GM12878 (cell line): ENCODE data around the gene CCSER1.

Experiments
- ASH2L ChIP-seq: fragments of 300-600, 200-600 bp; sonication (generic); IDR thresholded peaks from 2 replicates; pipeline ENCODE4 v1.6.1; 2017; ENCODE audit warnings: low read depth, mild to moderate bottlenecking, borderline replicate concordance
- CTCF ChIP-seq, 3 experiments: IDR thresholded peaks in 2 of 3; conservative IDR thresholded peaks in 1 of 3; 2 replicates each; pipeline ENCODE4 v1.5.1; 2011; ENCODE audit warnings: low read depth in 3 of 3, low read length in 3 of 3, mild to moderate bottlenecking in 3 of 3, control low read depth in 2 of 3, moderate library complexity in 2 of 3, inconsistent platforms in 1 of 3, mixed read lengths in 1 of 3; ENCODE audit not compliant: control insufficient read depth in 2 of 3, insufficient read depth in 1 of 3; ENCODE audit errors: extremely low read depth in 1 of 3
- DPF2 ChIP-seq: fragments of 450-650 bp; IDR thresholded peaks from 2 replicates; pipeline ENCODE4 v1.6.1; 2017; ENCODE audit warnings: mild to moderate bottlenecking
- JUND ChIP-seq: IDR thresholded peaks from 2 replicates; pipeline ENCODE4 v1.6.1; 2012; ENCODE audit warnings: low read depth, mild to moderate bottlenecking, low read length, improper control_type of control experiment, moderate library complexity
- PBX3 ChIP-seq: IDR thresholded peaks from 2 replicates; pipeline ENCODE4 v1.6.1; 2011; ENCODE audit warnings: mild to moderate bottlenecking, low read depth, low read length, moderate library complexity; ENCODE audit not compliant: insufficient replicate concordance
- POLR2A ChIP-seq: IDR thresholded peaks from 2 replicates; pipeline ENCODE4 v1.6.1; 2011; ENCODE audit warnings: low read depth, mild to moderate bottlenecking, low read length
- RFX5 ChIP-seq: IDR thresholded peaks from 2 replicates; pipeline ENCODE4 v1.6.1; 2011; ENCODE audit warnings: low read depth, low read length, improper control_type of control experiment
- SUPT20H ChIP-seq: IDR thresholded peaks from 2 replicates; pipeline ENCODE4 v1.6.1; 2011; ENCODE audit warnings: low read depth, mild to moderate bottlenecking, low read length, moderate library complexity, borderline replicate concordance; ENCODE audit not compliant: control insufficient read depth
- USF2 ChIP-seq: IDR thresholded peaks from 2 replicates; pipeline ENCODE4 v1.6.1; 2011; ENCODE audit warnings: low read depth, low read length, improper control_type of control experiment, borderline replicate concordance

GRCh38 chr4:90445380-90445779 lies 318.2 kb downstream of the CCSER1 start:
- TF ChIP-seq RFX5 (no peak), CTCF (IDR thresholded peaks at IDR 0.05 in 2 of 3, conservative IDR thresholded peaks at IDR 0.05 in 1 of 3; ENCODE audit: control insufficient read depth in 2 of 3, extremely low read depth in 1 of 3, insufficient read depth in 1 of 3, low read depth in 3 of 3, low read length in 3 of 3) (no peak), POLR2A (no peak), DPF2 (no peak), USF2 (no peak), ASH2L (no peak), JUND (no peak), SUPT20H (no peak), PBX3 (no peak)
